Activated naive CD8-positive, alpha-beta T cell treated with anti-CD3 and anti-CD28 coated beads, Interleukin-2, amount 10 ng/mL, durations not matched to agents 7 days and 5 days (primary cell): ENCODE measurements around the gene IFNGR1. TPM values are rescaled to one million over a fixed set of nuclear protein-coding genes. Genes with fewer than 3 reads are reported as not detected.

ENCODE experiments used
- ATAC-seq: fragments of 150-1000 bp; cut with Tn5 transposase; one replicate; pipeline ENCODE4 v1.10.0; 2021; ENCODE audit warnings: low read depth, moderate library complexity
- POLR2A ChIA-PET: fragments of 350-600 bp; sonication (Branson Sonifier 250); formaldehyde crosslinking; loops from one replicate; lab custom pipeline; 2021; ENCODE audit warnings: antibody characterized with exemption; lab: Charles Lee
- DNase-seq: peaks from one replicate; pipeline ENCODE4 v3.0.0; 2021
- H3K27ac Mint-ChIP-seq: one replicate; pipeline ENCODE4 v1.8.0; 2022; ENCODE audit warnings: mild to moderate bottlenecking, mixed read lengths
- H3K27me3 Mint-ChIP-seq: one replicate; pipeline ENCODE4 v1.8.0; 2022; ENCODE audit warnings: mild to moderate bottlenecking, moderate library complexity, mixed read lengths
- H3K36me3 Mint-ChIP-seq: one replicate; pipeline ENCODE4 v1.8.0; 2021; ENCODE audit warnings: mild to moderate bottlenecking, mixed read lengths
- H3K4me1 Mint-ChIP-seq: one replicate; pipeline ENCODE4 v1.8.0; 2021; ENCODE audit warnings: mixed read lengths
- H3K4me3 Mint-ChIP-seq: one replicate; pipeline ENCODE4 v1.8.0; 2022; ENCODE audit warnings: mild to moderate bottlenecking, moderate library complexity, mixed read lengths
- H3K9me3 Mint-ChIP-seq: one replicate; pipeline ENCODE4 v1.8.0; 2021; ENCODE audit warnings: mixed read lengths
- total RNA-seq, 2 experiments: library from RNA; stranded (reverse); gene quantifications; one replicate each; pipeline ENCODE4 v1.2.3, GENCODE V29; 2021

The IFNGR1 gene
- total RNA-seq, 2 experiments from 2014 or later: 29.1 to 29.8 TPM

GRCh38 chr6:137160763-137161162 lies 58.4 kb downstream of the IFNGR1 start:
- ATAC-seq (no peak), DNase-seq (no peak)
- Mint-ChIP-seq H3K27me3 (peaks cover 9% of the 10 kb centered on the region), H3K4me3 (no peak overlapping the region), H3K9me3 (peaks cover 26% of the 10 kb centered on the region), H3K36me3 (peaks cover 44% of the 10 kb centered on the region), H3K4me1 (peaks cover 26% of the 10 kb centered on the region), H3K27ac (no peak overlapping the region)
- POLR2A ChIA-PET: no interaction called here

- peaks cover 26% of the 10 kb centered on the region for H3K4me1 Mint-ChIP-seq
- DNase-seq: no peak
- H3K9me3 Mint-ChIP-seq: peaks cover 26% of the 10 kb centered on the region
- POLR2A ChIA-PET: no interaction called here
- no peak overlapping the region for H3K4me3 Mint-ChIP-seq
- H3K27me3 Mint-ChIP-seq: peaks cover 9% of the 10 kb centered on the region
- peaks cover 49% of the 10 kb centered on the region for H3K36me3 Mint-ChIP-seq
- ATAC-seq: no peak
- H3K27ac Mint-ChIP-seq: peak overlapping the region; percentile 40
Observed at GRCh38 chr6:137159912-137160311, 59.3 kb downstream of the IFNGR1 start.

GRCh38 chr6:137157601-137158000 lies 61.6 kb downstream of the IFNGR1 start:
- Mint-ChIP-seq H3K36me3 (peaks cover 42% of the 10 kb centered on the region), H3K4me1 (peaks cover 19% of the 10 kb centered on the region), H3K4me3 (no peak overlapping the region), H3K27me3 (peaks cover 9% of the 10 kb centered on the region), H3K9me3 (peaks cover 18% of the 10 kb centered on the region), H3K27ac (no peak overlapping the region)
- DNase-seq: no peak
- ATAC-seq: no peak
- POLR2A ChIA-PET: no interaction called here

- H3K27ac Mint-ChIP-seq: peak overlapping the region; percentile 43
- H3K4me3 Mint-ChIP-seq: peak overlapping the region; percentile 5
- DNase-seq (no peak), ATAC-seq (no peak)
- peaks cover 4% of the 10 kb centered on the region for H3K27me3 Mint-ChIP-seq
- H3K36me3 Mint-ChIP-seq: peaks cover 42% of the 10 kb centered on the region
- peaks cover 19% of the 10 kb centered on the region for H3K4me1 Mint-ChIP-seq
- POLR2A ChIA-PET: no interaction called here
- H3K9me3 Mint-ChIP-seq: peaks cover 18% of the 10 kb centered on the region
Observed at GRCh38 chr6:137156650-137157049, 62.5 kb downstream of the IFNGR1 start.

GRCh38 chr6:137155830-137156229 lies 63.4 kb downstream of the IFNGR1 start:
- POLR2A ChIA-PET: no interaction called here

GRCh38 chr6:137150072-137150471 lies 69.1 kb downstream of the IFNGR1 start:
- ATAC-seq (no peak), DNase-seq (no peak)
- Mint-ChIP-seq H3K36me3 (peaks cover 20% of the 10 kb centered on the region), H3K4me3 (no peak overlapping the region), H3K27ac (no peak overlapping the region), H3K4me1 (peaks cover 2% of the 10 kb centered on the region), H3K9me3 (peaks cover 7% of the 10 kb centered on the region), H3K27me3 (peaks cover 9% of the 10 kb centered on the region)
- POLR2A ChIA-PET: interaction anchor here (0.6 kb wide), 1 partner anchor 315 kb away, joined by 4 read pairs; no protein-coding TSS in a partner anchor

More at GRCh38 chr6:137155830-137156229, 63.4 kb downstream of the IFNGR1 start:
- Mint-ChIP-seq H3K27ac (peak overlapping the region; percentile 83), H3K4me3 (peak overlapping the region; percentile 70), H3K36me3 (peaks cover 46% of the 10 kb centered on the region), H3K27me3 (peaks cover 2% of the 10 kb centered on the region), H3K4me1 (peaks cover 15% of the 10 kb centered on the region), H3K9me3 (peaks cover 18% of the 10 kb centered on the region)
- DNase-seq: no peak
- ATAC-seq: peak; percentile 96

- POLR2A ChIA-PET: no interaction called here
- ATAC-seq (no peak), DNase-seq (no peak)
- peaks cover 17% of the 10 kb centered on the region for H3K27me3 Mint-ChIP-seq
- no peak overlapping the region for H3K4me3 Mint-ChIP-seq
- H3K9me3 Mint-ChIP-seq: peaks cover 5% of the 10 kb centered on the region
- H3K4me1 Mint-ChIP-seq: no peaks in the 10 kb centered on the region
- no peak overlapping the region for H3K27ac Mint-ChIP-seq
- peaks cover 18% of the 10 kb centered on the region for H3K36me3 Mint-ChIP-seq
Observed at GRCh38 chr6:137149035-137149393, 70.2 kb downstream of the IFNGR1 start.

- Mint-ChIP-seq H3K4me1 (no peaks in the 10 kb centered on the region), H3K27ac (no peak overlapping the region), H3K27me3 (peaks cover 18% of the 10 kb centered on the region), H3K9me3 (peaks cover 5% of the 10 kb centered on the region), H3K36me3 (peaks cover 16% of the 10 kb centered on the region), H3K4me3 (no peak overlapping the region)
- no peak for ATAC-seq
- POLR2A ChIA-PET: no interaction called here
- no peak for DNase-seq
Observed at GRCh38 chr6:137148306-137149034, 70.7 kb downstream of the IFNGR1 start.

Other genes with a start within 250 kb of the IFNGR1 start
- not detected for gene IL20RA, start 174.4 kb downstream of the IFNGR1 start, total RNA-seq
- gene IL22RA2, start 45.7 kb downstream of the IFNGR1 start, total RNA-seq: not detected